Ishikawa (cell line): ENCODE data around the gene MAPK1IP1L.

ENCODE experiments used
- CEBPB ChIP-seq: IDR thresholded peaks from 2 replicates; pipeline ENCODE4 v1.6.1; 2012
- CREB1 ChIP-seq: IDR thresholded peaks from 2 replicates; pipeline ENCODE4 v1.6.1; 2012; ENCODE audit warnings: low read depth
- EGR1 ChIP-seq: IDR thresholded peaks from 2 replicates; pipeline ENCODE4 v1.6.1; 2012
- EP300 ChIP-seq: IDR thresholded peaks from 2 replicates; pipeline ENCODE4 v1.6.1; 2012; ENCODE audit warnings: borderline replicate concordance
- FOXM1 ChIP-seq: IDR thresholded peaks from 2 replicates; pipeline ENCODE4 v1.6.1; 2012; ENCODE audit warnings: low read depth, borderline replicate concordance
- MAX ChIP-seq: IDR thresholded peaks from 2 replicates; pipeline ENCODE4 v1.6.1; 2012
- NFIC ChIP-seq: IDR thresholded peaks from 2 replicates; pipeline ENCODE4 v1.6.1; 2012
- RAD21 ChIP-seq: IDR thresholded peaks from 2 replicates; pipeline ENCODE4 v1.6.1; 2012; ENCODE audit warnings: low read depth
- REST ChIP-seq: IDR thresholded peaks from 2 replicates; pipeline ENCODE4 v1.6.1; 2012; ENCODE audit warnings: low read depth, mild to moderate bottlenecking
- TAF1 ChIP-seq: IDR thresholded peaks from 2 replicates; pipeline ENCODE4 v1.6.1; 2012; ENCODE audit warnings: low read depth, mild to moderate bottlenecking
- TCF12 ChIP-seq: IDR thresholded peaks from 2 replicates; pipeline ENCODE4 v1.6.1; 2012; ENCODE audit warnings: low read depth
- TEAD4 ChIP-seq: IDR thresholded peaks from 2 replicates; pipeline ENCODE4 v1.6.1; 2012
- USF1 ChIP-seq: IDR thresholded peaks from 2 replicates; pipeline ENCODE4 v1.6.1; 2012
- YY1 ChIP-seq: IDR thresholded peaks from 2 replicates; pipeline ENCODE4 v1.6.1; 2012; ENCODE audit warnings: low read depth
- ZBTB7A ChIP-seq: IDR thresholded peaks from 2 replicates; pipeline ENCODE4 v1.6.1; 2012; ENCODE audit warnings: low read depth

The MAPK1IP1L gene

GRCh38 chr14:55115861-55116245 lies 64.4 kb downstream of the MAPK1IP1L start:
- no peak for TF ChIP-seq CREB1
- TF ChIP-seq REST: no peak
- no peak for TF ChIP-seq USF1
- TF ChIP-seq RAD21: no peak
- TF ChIP-seq TCF12: no peak
- TF ChIP-seq EP300: no peak
- TF ChIP-seq EGR1: no peak
- TF ChIP-seq YY1: no peak
- TF ChIP-seq ZBTB7A: no peak
- TF ChIP-seq FOXM1: no peak
- no peak for TF ChIP-seq MAX
- no peak for TF ChIP-seq NFIC
- TF ChIP-seq TEAD4: no peak
- TF ChIP-seq CEBPB: no peak

GRCh38 chr14:55116246-55117030 lies 65.0 kb downstream of the MAPK1IP1L start:
- no peak for TF ChIP-seq RAD21
- no peak for TF ChIP-seq USF1
- TF ChIP-seq CEBPB: no peak
- no peak for TF ChIP-seq TCF12
- no peak for TF ChIP-seq FOXM1
- no peak for TF ChIP-seq TEAD4

GRCh38 chr14:55117803-55118441 lies 66.5 kb downstream of the MAPK1IP1L start:
- no peak for TF ChIP-seq CREB1
- TF ChIP-seq ZBTB7A: no peak
- no peak for TF ChIP-seq CEBPB
- no peak for TF ChIP-seq USF1
- no peak for TF ChIP-seq EGR1
- no peak for TF ChIP-seq MAX
- TF ChIP-seq NFIC: no peak
- TF ChIP-seq TAF1: no peak
- TF ChIP-seq REST: no peak
- TF ChIP-seq FOXM1: no peak
- no peak for TF ChIP-seq TCF12
- no peak for TF ChIP-seq EP300
- no peak for TF ChIP-seq RAD21
- no peak for TF ChIP-seq TEAD4
- TF ChIP-seq YY1: no peak

GRCh38 chr14:55118761-55119160 lies 67.3 kb downstream of the MAPK1IP1L start:
- TF ChIP-seq TEAD4 (no peak), EGR1 (no peak), NFIC (no peak), TCF12 (no peak), CREB1 (no peak), MAX (no peak), REST (no peak), YY1 (no peak), CEBPB (no peak)
